Lower lobe of right lung (tissue), 2 donors: ENCODE results near the gene HAUS7. TPM values are rescaled to one million over a fixed set of nuclear protein-coding genes. Genes with fewer than 3 reads are reported as not detected.

Experiments used
- ATAC-seq, 2 donors: fragments of 200-7000 bp; cut with Tn5 transposase; one replicate each; pipeline ENCODE4 v1.9.1; 2020 to 2022; ENCODE audit warnings: mild to moderate bottlenecking in 2 of 2, moderate library complexity in 2 of 2
- DNase-seq: peaks from one replicate; pipeline ENCODE4 v3.0.0-alpha.2; 2020
- H3K27ac ChIP-seq: fragments of 200-600 bp; one replicate; pipeline ENCODE4 v1.8.0; 2022
- H3K27me3 ChIP-seq: fragments of 200-600 bp; one replicate; pipeline ENCODE4 v1.8.0; 2022; ENCODE audit warnings: low read depth
- H3K36me3 ChIP-seq: fragments of 200-600 bp; one replicate; pipeline ENCODE4 v1.8.0; 2022; ENCODE audit warnings: mild to moderate bottlenecking
- H3K4me1 ChIP-seq: fragments of 200-600 bp; one replicate; pipeline ENCODE4 v1.8.0; 2022
- H3K4me3 ChIP-seq: fragments of 200-600 bp; one replicate; pipeline ENCODE4 v1.8.0; 2022; ENCODE audit warnings: mild to moderate bottlenecking
- H3K9me3 ChIP-seq: fragments of 200-600 bp; one replicate; pipeline ENCODE4 v1.8.0; 2022
- intact Hi-C: fragments of 100-400 bp; cut with DNase I; formaldehyde crosslinking; loops from one replicate; pipeline ENCODE4 v1.11.0; 2022
- total RNA-seq: library from RNA; stranded (reverse); fragmentation: NEBNext Ultra II Directional; extraction: Animal tissue kit (Norgen Biotek cat#: 25700); gene quantifications from one replicate; pipeline ENCODE4 v1.2.1, GENCODE V29; 2021
- TF ChIP-seq, protein P1 (sequence below): fragments of 200-600 bp; IDR thresholded peaks from one replicate; pipeline ENCODE4 v1.8.0; 2022; ENCODE audit warnings: antibody characterized with exemption, mild to moderate bottlenecking
- donor health status: DM: no; HTN: yes; CAD: no; lungs with severe emphysema.

The HAUS7 gene
- total RNA-seq, 1 donor from 2014 or later: 22.7 TPM

DNA sequence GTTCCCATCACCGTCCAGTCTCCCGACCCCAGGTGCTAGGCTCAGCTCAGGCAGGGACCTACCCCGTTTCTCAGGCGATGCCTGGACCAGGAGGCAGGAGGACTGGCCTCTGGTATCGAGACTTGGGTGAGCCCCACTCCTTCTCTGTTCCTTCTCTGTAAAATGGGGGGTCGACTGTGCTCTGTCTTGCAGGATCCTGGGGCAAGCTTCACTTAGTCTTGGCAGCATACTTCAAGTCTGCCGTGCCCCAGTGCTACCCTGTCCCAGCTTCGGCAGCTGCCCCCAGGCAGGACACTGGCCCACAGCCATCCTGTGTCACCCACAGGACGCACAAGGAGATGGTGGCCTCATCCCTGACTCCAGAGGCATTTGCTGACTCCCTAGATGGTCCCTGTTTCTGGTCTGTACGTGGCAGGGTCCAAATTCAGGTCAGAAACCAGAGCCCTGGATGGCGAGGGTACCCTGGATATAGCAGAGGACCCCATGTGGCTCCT lies 7.0 kb upstream of the HAUS7 start:
- H3K27ac ChIP-seq: peak overlapping the region; percentile 46
- intact Hi-C loops: no loop called here
- no peak for ATAC-seq

GRCh38 chrX:153476666-153477363 lies 6.4 kb upstream of the HAUS7 start:
- no peak overlapping the region for H3K4me3 ChIP-seq
- no peak for ATAC-seq
- no peaks in the 10 kb centered on the region for H3K27me3 ChIP-seq
- H3K27ac ChIP-seq: peak overlapping the region; percentile 46
- H3K9me3 ChIP-seq: no peaks in the 10 kb centered on the region
- H3K36me3 ChIP-seq: no peaks in the 10 kb centered on the region
- TF ChIP-seq, protein P1, sequence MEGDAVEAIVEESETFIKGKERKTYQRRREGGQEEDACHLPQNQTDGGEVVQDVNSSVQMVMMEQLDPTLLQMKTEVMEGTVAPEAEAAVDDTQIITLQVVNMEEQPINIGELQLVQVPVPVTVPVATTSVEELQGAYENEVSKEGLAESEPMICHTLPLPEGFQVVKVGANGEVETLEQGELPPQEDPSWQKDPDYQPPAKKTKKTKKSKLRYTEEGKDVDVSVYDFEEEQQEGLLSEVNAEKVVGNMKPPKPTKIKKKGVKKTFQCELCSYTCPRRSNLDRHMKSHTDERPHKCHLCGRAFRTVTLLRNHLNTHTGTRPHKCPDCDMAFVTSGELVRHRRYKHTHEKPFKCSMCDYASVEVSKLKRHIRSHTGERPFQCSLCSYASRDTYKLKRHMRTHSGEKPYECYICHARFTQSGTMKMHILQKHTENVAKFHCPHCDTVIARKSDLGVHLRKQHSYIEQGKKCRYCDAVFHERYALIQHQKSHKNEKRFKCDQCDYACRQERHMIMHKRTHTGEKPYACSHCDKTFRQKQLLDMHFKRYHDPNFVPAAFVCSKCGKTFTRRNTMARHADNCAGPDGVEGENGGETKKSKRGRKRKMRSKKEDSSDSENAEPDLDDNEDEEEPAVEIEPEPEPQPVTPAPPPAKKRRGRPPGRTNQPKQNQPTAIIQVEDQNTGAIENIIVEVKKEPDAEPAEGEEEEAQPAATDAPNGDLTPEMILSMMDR: no peak
- no peak for DNase-seq
- H3K4me1 ChIP-seq: peaks cover 5% of the 10 kb centered on the region
- intact Hi-C loops: no loop called here

More for the DNA sequence above, 7.0 kb upstream of the HAUS7 start:
- H3K4me3 ChIP-seq: no peak overlapping the region
- no peak for DNase-seq
- peaks cover 5% of the 10 kb centered on the region for H3K4me1 ChIP-seq
- TF ChIP-seq, protein P1: no peak
- H3K9me3 ChIP-seq: no peaks in the 10 kb centered on the region
- H3K27me3 ChIP-seq: no peaks in the 10 kb centered on the region
- no peaks in the 10 kb centered on the region for H3K36me3 ChIP-seq

DNA sequence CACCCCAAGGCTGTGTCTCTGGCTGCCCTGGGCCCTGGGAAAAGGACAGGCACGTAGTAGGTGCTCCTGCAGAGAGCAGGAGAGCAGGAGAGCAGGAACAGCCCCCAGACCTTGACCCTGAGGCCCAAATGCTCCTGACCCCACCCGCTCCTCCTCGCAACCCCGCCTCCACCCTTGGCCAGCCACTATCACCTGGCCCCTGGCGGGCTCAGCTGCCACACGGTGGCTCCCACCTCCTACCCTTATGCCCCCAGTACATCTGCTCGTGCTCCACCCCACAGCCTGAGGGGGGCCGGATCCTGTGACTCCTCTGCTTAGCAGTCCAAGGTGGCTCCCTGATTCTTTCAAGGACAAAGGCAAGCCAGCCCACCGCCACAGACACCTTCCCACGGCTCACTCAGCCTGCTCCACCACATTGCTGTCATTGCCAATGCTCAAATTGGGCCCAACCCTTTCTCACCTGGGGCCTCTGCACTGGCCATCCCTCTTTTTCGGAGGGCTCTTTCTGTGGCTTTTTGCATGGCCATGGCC lies 5.4 kb upstream of the HAUS7 start:
- Histone ChIP-seq H3K9me3 (no peaks in the 10 kb centered on the region), H3K36me3 (no peaks in the 10 kb centered on the region), H3K4me1 (peaks cover 5% of the 10 kb centered on the region), H3K27me3 (no peaks in the 10 kb centered on the region), H3K27ac (no peak overlapping the region), H3K4me3 (no peak overlapping the region)
- ATAC-seq (no peak), DNase-seq (no peak)
- TF ChIP-seq, protein P1: no peak
- intact Hi-C loops: no loop called here

DNA sequence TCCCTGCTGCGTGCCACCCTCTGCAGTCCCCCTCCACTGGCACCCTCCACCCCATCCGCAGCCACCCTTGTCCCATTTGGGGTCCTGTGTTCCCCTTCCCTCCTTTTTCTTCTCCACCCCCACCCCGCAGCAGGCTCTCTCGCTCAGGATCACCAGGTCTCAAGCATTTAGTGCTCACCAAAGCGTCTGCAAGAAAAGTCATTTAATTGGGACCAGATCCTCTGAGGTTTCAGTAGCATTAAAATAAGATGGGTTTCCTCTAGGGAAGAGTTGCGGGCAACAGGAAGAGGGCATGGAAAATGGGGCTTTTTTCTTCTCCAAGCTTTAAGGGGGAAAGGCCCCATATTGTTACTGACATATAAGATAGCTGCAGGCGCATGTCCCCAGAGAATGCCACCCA lies 4.9 kb upstream of the HAUS7 start:
- H3K4me3 ChIP-seq: peak overlapping the region; percentile 37
- H3K36me3 ChIP-seq: no peaks in the 10 kb centered on the region
- H3K27ac ChIP-seq: no peak overlapping the region
- no peaks in the 10 kb centered on the region for H3K9me3 ChIP-seq
- TF ChIP-seq, protein P1: no peak
- peaks cover 5% of the 10 kb centered on the region for H3K4me1 ChIP-seq
- ATAC-seq (no peak), DNase-seq (no peak)
- H3K27me3 ChIP-seq: no peaks in the 10 kb centered on the region
- intact Hi-C loops: no loop called here

GRCh38 chrX:153474718-153475117 lies 4.3 kb upstream of the HAUS7 start:
- no peaks in the 10 kb centered on the region for H3K27me3 ChIP-seq
- H3K36me3 ChIP-seq: no peaks in the 10 kb centered on the region
- ATAC-seq: no peak
- peak; percentile 65 for DNase-seq
- intact Hi-C loops: no loop called here
- H3K4me3 ChIP-seq: peak overlapping the region; percentile 37
- no peaks in the 10 kb centered on the region for H3K9me3 ChIP-seq
- H3K4me1 ChIP-seq: peaks cover 7% of the 10 kb centered on the region
- TF ChIP-seq, protein P1: no peak
- H3K27ac ChIP-seq: no peak overlapping the region
